NAMALWA (cell line): ENCODE measurements around the gene NFX1.
A peak's percentile ranks its signal among the peaks of the same experiment; 100 is the strongest.
"Not testable (repeated sequence)": the region's sequence is repeated elsewhere in the genome, so short reads cannot be mapped to it uniquely, and the experiment has no call there.

Experiments
- DNase-seq: peaks from one replicate; pipeline ENCODE4 v3.0.0-alpha.2; 2015; ENCODE audit warnings: low spot score

Gene NFX1

GRCh38 chr9:33391111-33391771 is 100.9 kb downstream of the NFX1 start:
- not testable (repeated sequence) for DNase-seq

- DNase-seq = not testable (repeated sequence)
These were observed 102.3 kb downstream of the NFX1 start for GRCh38 chr9:33392591-33393021.

GRCh38 chr9:33393581-33393980 is 103.3 kb downstream of the NFX1 start:
- no peak for DNase-seq

GRCh38 chr9:33393986-33394385 is 103.7 kb downstream of the NFX1 start:
- not testable (repeated sequence) for DNase-seq

GRCh38 chr9:33395159-33395879 is 105.0 kb downstream of the NFX1 start:
- DNase-seq = not testable (repeated sequence)

- DNase-seq = not testable (repeated sequence)
These were observed 107.5 kb downstream of the NFX1 start for GRCh38 chr9:33397801-33398200.

- not testable (repeated sequence) for DNase-seq
These were observed 108.7 kb downstream of the NFX1 start for GRCh38 chr9:33399047-33399446.

GRCh38 chr9:33401809-33402208 is 111.5 kb downstream of the NFX1 start:
- not testable (repeated sequence) for DNase-seq

GRCh38 chr9:33402371-33402770 is 112.1 kb downstream of the NFX1 start, which contains the start of gene AQP7:
Gene AQP7, minus strand, starts transcription at chr9:33402568. Its CDS starts 1,306 bp downstream, at chr9:33401262.
- DNase-seq = not testable (repeated sequence)

GRCh38 chr9:33403941-33404787 is 113.8 kb downstream of the NFX1 start:
- no peak for DNase-seq

- no peak for DNase-seq
These were observed 114.6 kb downstream of the NFX1 start for GRCh38 chr9:33404788-33405362.

GRCh38 chr9:33407061-33407460 is 116.7 kb downstream of the NFX1 start:
- DNase-seq = no peak

GRCh38 chr9:33408087-33408486 is 117.8 kb downstream of the NFX1 start:
- DNase-seq = no peak

- DNase-seq = no peak
These were observed 124.0 kb downstream of the NFX1 start for GRCh38 chr9:33414268-33414667.

GRCh38 chr9:33414889-33415500 is 124.7 kb downstream of the NFX1 start:
- DNase-seq = no peak

- DNase-seq = peak; percentile 76
These were observed 125.3 kb downstream of the NFX1 start for GRCh38 chr9:33415501-33416038.

GRCh38 chr9:33416996-33417395 is 126.7 kb downstream of the NFX1 start:
- DNase-seq = no peak

GRCh38 chr9:33418090-33418489 is 127.8 kb downstream of the NFX1 start:
- DNase-seq = no peak

GRCh38 chr9:33419708-33420303 is 129.5 kb downstream of the NFX1 start:
- no peak for DNase-seq
